HCT116 (cell line): Measurements from ENCODE around the gene TRIM29. TPM values are rescaled to one million over a fixed set of nuclear protein-coding genes. Genes with fewer than 3 reads are reported as not detected.

Experiments used
- ATAC-seq: fragments of 200-7000 bp; cut with Tn5 transposase; 2 replicates; pipeline ENCODE4 v1.9.1; 2020; ENCODE audit warnings: mild to moderate bottlenecking, moderate library complexity
- BruUV-seq: library from RNA; stranded (reverse); fragments of 400-500 nt; replicated peaks from 2 replicates; lab custom pipeline; 2021; lab: Mats Ljungman, UMichigan
- CTCF ChIA-PET: fragments of 300-600 bp; sonication (Branson Sonifier 250); formaldehyde crosslinking; loops from one replicate; lab custom pipeline; 2021; ENCODE audit warnings: antibody characterized with exemption; lab: Charles Lee
- POLR2A ChIA-PET: fragments of 300-600, 350-600 bp; sonication (Branson Sonifier 250); formaldehyde crosslinking; loops from one replicate; lab custom pipeline; 2021; ENCODE audit warnings: antibody characterized with exemption; lab: Charles Lee
- RAD21 ChIA-PET, 2 experiments: fragments of 300-600 bp; sonication (Branson Sonifier 250); formaldehyde crosslinking; loops; one replicate each; lab custom pipeline; 2023; ENCODE audit warnings: low total read pairs in 2 of 2; ENCODE audit not compliant: uncharacterized antibody in 2 of 2, unreplicated experiment in 2 of 2, low non-redundant PET in 1 of 2; lab: Charles Lee
- DNase-seq: peaks from one replicate; pipeline ENCODE4 v3.0.0-alpha.2; 2010; ENCODE audit warnings: low read depth, low spot score
- H2AFZ ChIP-seq: fragments of 200-600 bp; shearing (Covaris generic), sonication (generic); 2 replicates; pipeline ENCODE4 v1.6.1; 2017; ENCODE audit warnings: low read depth, mixed run types, mixed read lengths, antibody characterized with exemption, low read length; ENCODE audit not compliant: poor library complexity, severe bottlenecking
- H3K27ac ChIP-seq: 2 replicates; pipeline ENCODE4 v1.5.1; 2012; ENCODE audit warnings: low read depth, low read length
- H3K27me3 ChIP-seq: fragments of 200-600 bp; sonication (generic); 2 replicates; pipeline ENCODE4 v1.6.1; 2016; ENCODE audit warnings: mixed run types, low read length, mixed read lengths; ENCODE audit not compliant: insufficient read depth
- H3K36me3 ChIP-seq, 2 experiments: fragments of 200-500 bp in 1 of 2; fragments of 200-600 bp in 1 of 2; sonication (Bioruptor generic) in 1 of 2; sonication (generic) in 1 of 2; 2 replicates each; pipeline versions ENCODE4 v1.5.1 to v1.6.1; 2014 to 2016; ENCODE audit warnings: low read length in 2 of 2, inconsistent platforms in 1 of 2, mixed read lengths in 1 of 2, mixed run types in 1 of 2; ENCODE audit not compliant: insufficient read depth in 2 of 2, control insufficient read depth in 1 of 2
- H3K4me1 ChIP-seq, 2 experiments: fragments of 200-600 bp in 1 of 2; sonication (generic) in 1 of 2; 2 replicates each; pipeline versions ENCODE4 v1.5.1 to v1.6.1; 2012 to 2017; ENCODE audit warnings: low read length in 2 of 2, inconsistent platforms in 1 of 2, mild to moderate bottlenecking in 1 of 2, mixed read lengths in 1 of 2, mixed run types in 1 of 2, moderate library complexity in 1 of 2; ENCODE audit not compliant: insufficient read depth in 2 of 2, control insufficient read depth in 1 of 2
- H3K4me2 ChIP-seq: fragments of 200-600 bp; sonication (generic); 2 replicates; pipeline ENCODE4 v1.6.1; 2017; ENCODE audit warnings: mixed run types, low read length, mixed read lengths
- H3K4me3 ChIP-seq, 2 experiments: fragments of 200-600 bp in 1 of 2; sonication (generic) in 1 of 2; replicated peaks in 1 of 2; 2 replicates each; pipeline ENCODE4 v1.5.1; 2011 to 2016; ENCODE audit warnings: low read length in 2 of 2, control low read depth in 1 of 2, low read depth in 1 of 2, mild to moderate bottlenecking in 1 of 2, mixed read lengths in 1 of 2, mixed run types in 1 of 2
- H3K79me2 ChIP-seq: fragments of 200-600 bp; sonication (generic); 2 replicates; pipeline ENCODE4 v1.6.1; 2017; ENCODE audit warnings: mild to moderate bottlenecking, mixed run types, low read length, moderate library complexity, mixed read lengths; ENCODE audit not compliant: insufficient read depth
- H3K9ac ChIP-seq: fragments of 200-600 bp; sonication (generic); 2 replicates; pipeline ENCODE4 v1.6.1; 2016; ENCODE audit warnings: low read length, mixed read lengths
- H3K9me2 ChIP-seq: fragments of 200-600 bp; sonication (generic), shearing (Covaris generic); 2 replicates; pipeline ENCODE4 v1.6.1; 2017; ENCODE audit warnings: mixed run types, mild to moderate bottlenecking, moderate library complexity; ENCODE audit not compliant: insufficient read depth
- H3K9me3 ChIP-seq, 2 experiments: fragments of 200-500 bp in 1 of 2; fragments of 200-600 bp in 1 of 2; sonication (Bioruptor generic) in 1 of 2; sonication (generic) in 1 of 2; 2 replicates each; pipeline ENCODE4 v1.6.1; 2014 to 2017; ENCODE audit warnings: low read length in 2 of 2, mixed read lengths in 2 of 2, inconsistent platforms in 1 of 2, low read depth in 1 of 2, mild to moderate bottlenecking in 1 of 2, mixed run types in 1 of 2, moderate library complexity in 1 of 2; ENCODE audit not compliant: control insufficient read depth in 1 of 2, insufficient read depth in 1 of 2
- H4K20me1 ChIP-seq: fragments of 200-600 bp; sonication (generic), shearing (Covaris generic); 2 replicates; pipeline ENCODE4 v1.6.1; 2017; ENCODE audit warnings: mixed run types, mild to moderate bottlenecking, moderate library complexity; ENCODE audit not compliant: insufficient read depth
- CTCF ChIP-seq, 3 experiments: fragments of 200-600 bp in 1 of 3; sonication (generic) in 1 of 3; IDR thresholded peaks in 2 of 3; conservative IDR thresholded peaks in 1 of 3; 2 replicates each; pipeline ENCODE4 v1.5.1; 2012 to 2017; ENCODE audit warnings: low read depth in 2 of 3, low read length in 2 of 3, antibody characterized with exemption in 1 of 3, borderline replicate concordance in 1 of 3, control low read depth in 1 of 3, mild to moderate bottlenecking in 1 of 3, mixed read lengths in 1 of 3, mixed run types in 1 of 3, moderate library complexity in 1 of 3; ENCODE audit not compliant: insufficient read depth in 1 of 3
- EGR1 ChIP-seq: IDR thresholded peaks from 2 replicates; pipeline ENCODE4 v1.6.1; 2012; ENCODE audit warnings: low read depth
- ELF1 ChIP-seq: IDR thresholded peaks from 2 replicates; pipeline ENCODE4 v1.6.1; 2012; ENCODE audit warnings: low read depth, borderline replicate concordance
- FOSL1 ChIP-seq: IDR thresholded peaks from 2 replicates; pipeline ENCODE4 v1.6.1; 2012; ENCODE audit warnings: low read depth
- RAD21 ChIP-seq: IDR thresholded peaks from 2 replicates; pipeline ENCODE4 v1.6.1; 2012; ENCODE audit warnings: low read depth, mild to moderate bottlenecking
- TCF7L2 ChIP-seq: IDR thresholded peaks from 2 replicates; pipeline ENCODE4 v1.7.0; 2011; ENCODE audit warnings: borderline replicate concordance, inconsistent platforms; ENCODE audit not compliant: insufficient read depth, insufficient read length; ENCODE audit errors: extremely low read depth
- intact Hi-C: fragments of 100-400 bp; cut with micrococcal nuclease; formaldehyde crosslinking; loops from 2 replicates; pipeline ENCODE4 v1.10.0; 2022
- total RNA-seq: library from RNA; stranded (reverse); gene quantifications from one replicate; pipeline ENCODE4 v1.2.1, GENCODE V29; 2021; ENCODE audit not compliant: unreplicated experiment

TRIM29 gene
- total RNA-seq, 1 experiment from 2014 or later = 0.54 TPM

DNA sequence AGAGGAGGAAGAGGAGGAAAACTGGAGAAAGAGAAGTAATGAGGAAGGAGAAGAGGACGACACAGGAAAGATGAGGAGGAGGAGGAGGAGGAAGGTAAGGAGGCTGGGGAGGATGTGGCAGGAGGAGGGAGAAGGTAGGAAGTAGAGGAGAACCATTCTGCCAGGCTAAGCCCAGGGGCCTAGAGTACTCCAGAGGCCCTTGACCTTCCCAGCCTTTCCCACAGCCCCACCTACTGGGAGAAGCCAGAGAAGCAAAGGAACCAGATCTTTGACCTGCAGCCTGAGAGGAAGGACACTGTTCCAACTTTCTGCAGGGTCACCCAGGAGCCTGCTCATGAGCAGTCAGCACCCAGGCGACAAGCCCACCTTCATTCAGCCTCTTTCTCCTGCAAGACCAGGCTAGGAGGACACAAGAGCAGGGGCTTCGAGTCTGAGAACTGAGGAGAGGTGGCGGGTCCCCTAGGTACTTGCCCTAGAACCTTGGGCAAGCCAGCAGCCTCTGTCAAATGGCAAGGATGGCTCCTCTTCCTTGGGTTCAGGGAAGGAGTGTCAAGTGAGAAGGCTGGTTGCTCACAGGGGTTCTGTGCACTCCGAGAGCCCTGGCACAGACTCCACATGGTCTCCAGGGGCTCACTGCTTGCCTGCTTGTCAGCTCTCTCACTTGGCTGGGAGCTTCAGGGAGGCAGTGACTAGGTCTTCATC, 45.0 kb upstream of the TRIM29 start:
- no TSS peak for BruUV-seq
- Histone ChIP-seq H3K9ac (no peak overlapping the region), H3K4me3 (no peak overlapping the region), H3K27me3 (no peaks in the 10 kb centered on the region), H3K36me3 (no peaks in the 10 kb centered on the region), H2AFZ (no peak overlapping the region)
- intact Hi-C loops = no loop called here
- TF ChIP-seq RAD21 (peak; percentile 57), FOSL1 (no peak), CTCF (IDR thresholded peaks at IDR 0.05 in 2 of 3, conservative IDR thresholded peaks at IDR 0.05 in 1 of 3; ENCODE audit: borderline replicate concordance in 1 of 3, insufficient read depth in 1 of 3, low read depth in 2 of 3, low read length in 2 of 3) (peak; percentile 40 to 75 (median 59); a peak in 4 of 6 replicates)
- TF ChIP-seq, all 23 proteins: peak for 2
- no peak for DNase-seq
- Histone ChIP-seq H3K4me2 (no peak overlapping the region), H3K79me2 (no peaks in the 10 kb centered on the region), H4K20me1 (no peaks in the 10 kb centered on the region), H3K9me2 (no peaks in the 10 kb centered on the region), H3K4me1 (peaks cover 0 to 17% of the 10 kb centered on the region in 2 experiments; a peak in 1 of 4 replicates), H3K27ac (no peak overlapping the region), H3K9me3 (no peaks in the 10 kb centered on the region)
- ATAC-seq = peak; percentile 94
- ChIA-PET RAD21 (interaction anchor here (0.7 kb wide), 2 partner anchors 530 to 707 kb away, joined by 3 read pairs; no protein-coding TSS in a partner anchor), POLR2A (no interaction called here), CTCF (no interaction called here)

DNA sequence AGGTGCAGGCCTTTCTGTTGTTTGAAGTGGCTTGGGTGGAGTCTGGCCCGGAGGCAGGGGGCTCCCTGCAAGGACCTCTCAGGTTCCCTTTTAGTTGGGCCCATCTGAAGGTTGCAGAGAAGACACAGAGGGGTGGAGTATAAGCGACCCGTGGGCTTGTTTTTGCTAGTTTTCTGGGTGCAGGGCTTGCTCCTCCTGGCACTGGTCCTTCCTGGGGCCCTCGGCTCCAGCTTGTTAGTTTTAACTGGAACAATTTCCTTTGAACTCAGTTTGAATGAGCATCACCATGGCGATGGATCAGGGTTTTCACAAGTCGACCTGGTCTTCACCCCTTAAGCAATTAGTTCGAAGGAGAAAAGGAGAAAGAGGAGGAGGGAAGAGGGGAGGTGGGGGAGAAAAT, 44.5 kb upstream of the TRIM29 start:
- H3K79me2 ChIP-seq = no peaks in the 10 kb centered on the region
- peaks cover 5% of the 10 kb centered on the region; the same call in 1 of the 2 replicates for H3K27me3 ChIP-seq
- H3K4me1 ChIP-seq = peaks cover 0 to 17% of the 10 kb centered on the region in 2 experiments; a peak in 1 of 4 replicates
- no peak overlapping the region for H3K4me3 ChIP-seq
- no TSS peak for BruUV-seq
- H3K36me3 ChIP-seq = no peaks in the 10 kb centered on the region
- H3K27ac ChIP-seq = no peak overlapping the region
- H3K9me2 ChIP-seq = no peaks in the 10 kb centered on the region
- DNase-seq = no peak
- intact Hi-C loops = no loop called here
- CTCF ChIA-PET = no interaction called here
- ATAC-seq = no peak
- H3K4me2 ChIP-seq = no peak overlapping the region
- H3K9me3 ChIP-seq = no peaks in the 10 kb centered on the region
- RAD21 ChIA-PET = interaction anchor here (0.7 kb wide), 2 partner anchors 530 to 707 kb away, joined by 3 read pairs; no protein-coding TSS in a partner anchor
- no peaks in the 10 kb centered on the region for H4K20me1 ChIP-seq
- H3K9ac ChIP-seq = no peak overlapping the region
- H2AFZ ChIP-seq = no peak overlapping the region
- POLR2A ChIA-PET = no interaction called here
- no peak for TF ChIP-seq ELF1
- no peak for TF ChIP-seq EGR1
- TF ChIP-seq TCF7L2 = no peak
